PC-9 (cell line): ENCODE measurements around the gene NT5DC3.

ENCODE experiments used
- CTCF ChIP-seq: fragments of 200-600 bp; sonication (generic); conservative IDR thresholded peaks from 2 replicates; pipeline ENCODE4 v1.6.1; 2017; ENCODE audit warnings: mixed run types, antibody characterized with exemption, mild to moderate bottlenecking, moderate library complexity
- EZH2 ChIP-seq: fragments of 200-600 bp; sonication (generic); IDR thresholded peaks from 2 replicates; pipeline ENCODE4 v1.8.0; 2017; ENCODE audit warnings: antibody characterized with exemption, low read depth

GRCh38 chr12:103807561-103808238 is 33.3 kb downstream of the NT5DC3 start:
- no peak for TF ChIP-seq CTCF
- TF ChIP-seq EZH2, result no peak
